Endothelial cell (in vitro differentiated cells): ENCODE data around the gene KLRB1. TPM values are rescaled to one million over a fixed set of nuclear protein-coding genes. Genes with fewer than 3 reads are reported as not detected.
"Not testable (repeated sequence)": the region's sequence is repeated elsewhere in the genome, so short reads cannot be mapped to it uniquely, and the experiment has no call there.

Source experiments
- DNase-seq: peaks from one replicate; pipeline ENCODE4 v3.0.0; 2021; ENCODE audit warnings: low spot score
- H3K27ac Mint-ChIP-seq: one replicate; pipeline ENCODE4 v1.8.0; 2021; ENCODE audit warnings: mixed read lengths, inconsistent platforms; ENCODE audit not compliant: unreplicated experiment
- H3K27me3 Mint-ChIP-seq: one replicate; pipeline ENCODE4 v1.8.0; 2021; ENCODE audit warnings: mild to moderate bottlenecking, moderate library complexity, mixed read lengths, inconsistent platforms; ENCODE audit not compliant: unreplicated experiment
- H3K36me3 Mint-ChIP-seq: one replicate; pipeline ENCODE4 v1.8.0; 2021; ENCODE audit warnings: mild to moderate bottlenecking, low read depth, mixed read lengths, inconsistent platforms; ENCODE audit not compliant: unreplicated experiment
- H3K4me1 Mint-ChIP-seq: one replicate; pipeline ENCODE4 v1.8.0; 2021; ENCODE audit warnings: mild to moderate bottlenecking, mixed read lengths, inconsistent platforms; ENCODE audit not compliant: unreplicated experiment
- H3K4me3 Mint-ChIP-seq: one replicate; pipeline ENCODE4 v1.8.0; 2021; ENCODE audit warnings: mild to moderate bottlenecking, mixed read lengths, inconsistent platforms; ENCODE audit not compliant: unreplicated experiment
- H3K9me3 Mint-ChIP-seq: one replicate; pipeline ENCODE4 v1.8.0; 2021; ENCODE audit warnings: mixed read lengths, inconsistent platforms; ENCODE audit not compliant: unreplicated experiment
- total RNA-seq: library from RNA; stranded (reverse); fragmentation: NEBNext Ultra II Directional; extraction: Animal tissue kit (Norgen Biotek cat#: 25700); gene quantifications from one replicate; pipeline ENCODE4 v1.2.1, GENCODE V29; 2021; ENCODE audit not compliant: unreplicated experiment
- TF ChIP-seq, protein P1 (sequence below): fragments of 200-600 bp; sonication (generic); IDR thresholded peaks from one replicate; pipeline ENCODE4 v1.5.0; 2021; ENCODE audit warnings: antibody characterized with exemption; ENCODE audit not compliant: unreplicated experiment

Gene KLRB1
- total RNA-seq, 1 donor from 2014 or later, result not detected

DNA sequence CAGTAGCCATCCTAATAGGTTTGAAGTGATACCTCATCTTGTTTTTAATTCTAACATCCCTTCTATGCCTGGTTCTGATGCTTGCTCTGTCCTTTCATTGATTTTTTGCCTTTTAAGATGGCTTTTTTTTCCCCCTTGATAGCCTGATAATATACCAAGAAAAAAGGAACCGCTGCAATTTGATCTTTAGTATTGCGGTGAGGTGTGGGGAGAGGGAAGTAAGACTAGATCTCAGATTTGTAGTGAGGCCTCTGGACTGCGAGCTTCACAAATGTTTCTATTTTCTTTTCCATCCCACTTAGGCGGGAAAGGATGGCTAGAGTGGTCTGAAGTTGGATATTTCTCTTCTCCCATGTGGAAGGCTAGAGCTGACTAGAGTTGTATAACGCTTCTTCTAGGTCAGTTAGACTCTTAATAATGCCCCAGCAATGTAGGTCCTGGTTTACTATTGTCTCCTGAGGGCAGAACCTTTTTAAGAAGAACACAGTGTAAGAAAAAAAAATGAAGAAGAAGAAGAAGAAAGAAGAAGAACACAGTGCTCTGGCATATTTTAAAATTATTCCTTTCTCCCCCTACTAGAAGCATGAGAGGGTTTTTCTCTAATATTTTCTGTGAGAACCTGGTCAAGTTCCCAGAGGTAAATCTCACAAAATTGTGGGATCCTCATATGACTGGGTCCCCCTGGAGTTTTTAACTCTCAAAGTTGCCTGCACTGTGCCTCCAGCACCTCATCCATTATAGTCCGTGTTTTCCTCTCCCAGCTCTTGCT lies 11.9 kb upstream of the KLRB1 start:
- Mint-ChIP-seq H3K36me3 (no peaks in the 10 kb centered on the region), H3K27me3 (no peaks in the 10 kb centered on the region), H3K9me3 (no peaks in the 10 kb centered on the region), H3K4me1 (no peaks in the 10 kb centered on the region), H3K27ac (no peak overlapping the region), H3K4me3 (no peak overlapping the region)
- TF ChIP-seq, protein P1, sequence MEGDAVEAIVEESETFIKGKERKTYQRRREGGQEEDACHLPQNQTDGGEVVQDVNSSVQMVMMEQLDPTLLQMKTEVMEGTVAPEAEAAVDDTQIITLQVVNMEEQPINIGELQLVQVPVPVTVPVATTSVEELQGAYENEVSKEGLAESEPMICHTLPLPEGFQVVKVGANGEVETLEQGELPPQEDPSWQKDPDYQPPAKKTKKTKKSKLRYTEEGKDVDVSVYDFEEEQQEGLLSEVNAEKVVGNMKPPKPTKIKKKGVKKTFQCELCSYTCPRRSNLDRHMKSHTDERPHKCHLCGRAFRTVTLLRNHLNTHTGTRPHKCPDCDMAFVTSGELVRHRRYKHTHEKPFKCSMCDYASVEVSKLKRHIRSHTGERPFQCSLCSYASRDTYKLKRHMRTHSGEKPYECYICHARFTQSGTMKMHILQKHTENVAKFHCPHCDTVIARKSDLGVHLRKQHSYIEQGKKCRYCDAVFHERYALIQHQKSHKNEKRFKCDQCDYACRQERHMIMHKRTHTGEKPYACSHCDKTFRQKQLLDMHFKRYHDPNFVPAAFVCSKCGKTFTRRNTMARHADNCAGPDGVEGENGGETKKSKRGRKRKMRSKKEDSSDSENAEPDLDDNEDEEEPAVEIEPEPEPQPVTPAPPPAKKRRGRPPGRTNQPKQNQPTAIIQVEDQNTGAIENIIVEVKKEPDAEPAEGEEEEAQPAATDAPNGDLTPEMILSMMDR, result no peak
- no peak for DNase-seq

DNA sequence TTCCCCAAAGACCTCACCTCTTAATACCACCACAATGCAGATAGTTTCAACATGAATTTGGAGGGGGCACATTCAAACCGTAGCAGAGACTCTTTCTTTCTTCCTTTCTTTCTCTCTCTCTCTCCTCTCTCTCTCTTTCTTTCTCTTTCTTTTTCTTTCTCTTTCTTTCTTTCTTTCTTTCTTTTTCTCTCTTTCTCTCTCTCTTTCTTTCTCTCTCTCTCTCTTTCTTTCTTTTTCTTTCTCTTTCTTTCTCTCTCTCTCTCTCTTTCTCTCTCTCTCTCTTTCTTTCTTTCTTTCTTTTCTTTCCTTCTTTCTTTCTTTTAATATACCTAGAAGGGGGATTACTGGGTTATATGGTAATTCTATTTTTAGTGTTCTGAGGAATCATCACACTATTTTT lies 11.2 kb upstream of the KLRB1 start:
- not testable (repeated sequence) for H3K27me3 Mint-ChIP-seq, H3K36me3 Mint-ChIP-seq, H3K4me3 Mint-ChIP-seq, DNase-seq, H3K9me3 Mint-ChIP-seq, H3K27ac Mint-ChIP-seq, H3K4me1 Mint-ChIP-seq

DNA sequence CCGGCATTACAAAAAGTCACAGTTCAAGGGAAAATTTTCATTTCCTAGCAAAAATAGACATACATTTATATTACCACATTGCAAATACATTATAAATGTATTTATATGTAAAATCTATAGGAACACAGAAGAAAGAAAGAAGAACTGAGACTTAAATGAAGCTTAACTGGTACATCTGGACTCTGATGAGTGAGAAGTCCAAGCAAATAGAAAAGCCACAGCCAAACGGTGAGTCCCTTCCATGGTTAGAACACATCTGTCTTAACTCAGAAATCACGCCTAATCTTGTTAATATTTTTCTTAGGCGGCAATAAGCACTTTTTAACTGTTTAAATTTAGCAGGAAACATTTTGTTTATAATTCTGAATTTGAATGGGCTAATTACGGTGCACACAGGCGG lies 9.4 kb upstream of the KLRB1 start:
- Mint-ChIP-seq H3K27me3 (no peaks in the 10 kb centered on the region), H3K4me1 (no peaks in the 10 kb centered on the region), H3K4me3 (no peak overlapping the region), H3K9me3 (no peaks in the 10 kb centered on the region), H3K27ac (no peak overlapping the region), H3K36me3 (no peaks in the 10 kb centered on the region)
- TF ChIP-seq, protein P1, result no peak
- no peak for DNase-seq

DNA sequence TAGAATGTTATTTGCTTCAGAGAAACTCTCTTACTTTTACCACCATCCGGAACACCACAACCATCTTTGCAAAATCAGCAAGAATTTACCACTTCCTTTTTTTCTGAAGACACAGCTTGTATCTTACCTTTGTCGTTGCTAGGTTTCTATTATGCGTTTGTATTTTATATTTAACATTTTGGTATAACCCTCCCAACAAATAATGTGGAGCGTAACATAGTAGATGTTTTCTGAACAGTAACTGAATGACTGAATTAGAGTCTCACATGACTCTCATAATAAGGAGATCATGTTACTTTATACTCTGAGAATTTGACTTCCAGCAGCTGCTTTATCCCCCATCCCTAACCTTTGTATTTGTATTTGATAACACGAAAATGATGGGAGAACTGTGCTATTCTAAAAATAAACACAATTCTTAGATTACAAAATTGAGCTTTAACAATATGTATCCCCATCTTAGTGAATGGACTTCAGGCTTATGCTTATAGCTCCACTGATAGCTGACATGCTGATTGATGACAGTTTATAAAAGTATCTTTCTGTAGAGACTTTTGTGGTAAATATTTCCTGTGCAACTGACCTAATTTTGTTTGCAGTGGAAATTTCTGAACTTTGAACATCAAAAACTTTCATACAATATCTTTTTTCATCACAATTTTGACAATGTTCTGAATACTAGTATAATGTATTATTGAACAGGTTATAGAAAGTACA lies 7.9 kb upstream of the KLRB1 start:
- Mint-ChIP-seq H3K4me3 (no peak overlapping the region), H3K4me1 (no peaks in the 10 kb centered on the region), H3K27ac (no peak overlapping the region), H3K9me3 (no peaks in the 10 kb centered on the region), H3K27me3 (no peaks in the 10 kb centered on the region), H3K36me3 (no peaks in the 10 kb centered on the region)
- no peak for DNase-seq
- TF ChIP-seq, protein P1, result no peak

DNA sequence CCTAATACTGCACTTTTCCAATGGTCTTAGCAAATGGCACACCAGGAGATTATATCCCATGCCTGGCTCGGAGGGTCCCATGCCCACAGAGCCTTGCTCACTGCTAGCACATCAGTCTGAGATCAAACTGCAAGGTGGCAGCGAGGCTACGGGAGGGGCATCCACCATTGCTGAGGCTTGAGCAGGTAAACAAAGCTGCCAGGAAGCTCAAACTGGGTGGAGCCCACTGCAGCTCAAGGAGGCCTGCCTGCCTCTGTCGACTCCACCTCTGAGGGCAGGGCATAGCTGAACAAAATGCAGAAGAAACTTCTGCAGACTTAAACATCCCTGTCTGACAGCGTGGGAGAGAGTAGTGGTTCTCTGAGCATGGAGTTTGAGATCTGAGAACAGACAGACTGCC lies 2.9 kb upstream of the KLRB1 start:
- H3K9me3 Mint-ChIP-seq, H3K4me1 Mint-ChIP-seq, H3K27ac Mint-ChIP-seq, DNase-seq, H3K36me3 Mint-ChIP-seq, H3K4me3 Mint-ChIP-seq, H3K27me3 Mint-ChIP-seq: not testable (repeated sequence)
